Activated B cell treated with CpG ODN at 0.5 μM for 24 hours (primary cell): ENCODE results near the gene ASIC3. TPM values are rescaled to one million over a fixed set of nuclear protein-coding genes. Genes with fewer than 3 reads are reported as not detected.

Experiments used
- ATAC-seq: fragments of 200-7000 bp; cut with Tn5 transposase; one replicate; pipeline ENCODE4 v1.10.0; 2021; ENCODE audit warnings: low read depth, mild to moderate bottlenecking, moderate library complexity
- CTCF ChIA-PET: fragments of 350-600 bp; sonication (Branson Sonifier 250); formaldehyde crosslinking; loops from one replicate; lab custom pipeline; 2021; ENCODE audit warnings: antibody characterized with exemption; lab: Charles Lee
- POLR2A ChIA-PET: fragments of 350-600 bp; sonication (Branson Sonifier 250); formaldehyde crosslinking; loops from one replicate; lab custom pipeline; 2021; ENCODE audit warnings: antibody characterized with exemption; lab: Charles Lee
- DNase-seq: peaks from one replicate; pipeline ENCODE4 v3.0.0; 2022
- H3K27ac Mint-ChIP-seq: one replicate; pipeline ENCODE4 v1.8.0; 2020; ENCODE audit warnings: mixed read lengths
- H3K27me3 Mint-ChIP-seq: one replicate; pipeline ENCODE4 v1.8.0; 2021; ENCODE audit warnings: mixed read lengths
- H3K36me3 Mint-ChIP-seq: one replicate; pipeline ENCODE4 v1.8.0; 2021; ENCODE audit warnings: low read depth, mixed read lengths
- H3K4me1 Mint-ChIP-seq: one replicate; pipeline ENCODE4 v1.8.0; 2021; ENCODE audit warnings: mixed read lengths
- H3K4me3 Mint-ChIP-seq: one replicate; pipeline ENCODE4 v1.8.0; 2020; ENCODE audit warnings: mild to moderate bottlenecking, mixed read lengths
- H3K9me3 Mint-ChIP-seq: one replicate; pipeline ENCODE4 v1.8.0; 2020; ENCODE audit warnings: mixed read lengths
- intact Hi-C: fragments of 100-400 bp; cut with micrococcal nuclease; formaldehyde crosslinking; loops from one replicate; pipeline ENCODE4 v1.15.1; 2024
- total RNA-seq: library from RNA; stranded (reverse); gene quantifications from 2 replicates; pipeline ENCODE4 v1.2.3, GENCODE V29; 2022
- TF ChIP-seq, protein P1 (sequence below): fragments of 200-600 bp; IDR thresholded peaks from one replicate; pipeline ENCODE4 v1.8.0; 2022; ENCODE audit warnings: antibody characterized with exemption, mild to moderate bottlenecking

ASIC3 gene
- total RNA-seq, 1 donor from 2014 or later = 1.2 TPM

DNA sequence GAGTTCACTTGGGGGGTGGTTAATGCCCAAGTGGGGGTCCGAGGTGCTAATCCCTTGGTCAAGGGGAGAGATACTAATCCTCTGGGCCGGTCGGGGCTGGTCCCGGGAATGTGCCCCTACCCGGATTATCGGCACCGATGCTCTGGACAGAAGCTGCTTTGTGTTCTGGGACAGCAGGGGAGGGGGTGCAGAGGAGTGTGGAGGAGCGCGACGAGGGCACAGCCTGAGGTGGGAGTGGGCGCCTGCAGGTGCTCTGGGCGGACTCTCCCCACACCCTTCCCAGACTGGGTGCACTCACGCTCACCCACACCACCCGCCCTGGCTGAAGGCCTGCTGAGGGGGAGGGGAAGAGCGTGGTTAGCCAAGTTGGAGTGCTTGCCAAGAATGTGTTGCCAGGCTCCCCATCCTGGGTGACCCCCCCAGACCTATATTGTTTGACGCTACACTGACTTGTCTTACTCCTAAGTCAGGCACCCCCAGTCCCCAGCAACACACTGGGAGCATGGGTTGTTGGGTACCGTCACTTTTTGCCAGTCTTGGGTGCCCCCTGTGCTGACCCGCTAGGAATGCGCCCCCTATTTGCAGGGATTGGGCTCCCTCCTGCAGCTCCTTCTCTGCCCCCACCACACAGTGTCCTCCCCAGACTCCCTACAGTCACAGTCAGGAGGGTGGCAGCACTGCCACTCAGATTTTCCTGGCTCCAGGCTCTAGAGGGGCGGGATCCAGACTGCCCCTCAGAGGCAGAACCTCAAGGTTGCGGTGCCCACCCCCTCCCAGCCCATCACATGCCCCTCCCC lies 12.3 kb downstream of the ASIC3 start:
- TF ChIP-seq, protein P1, sequence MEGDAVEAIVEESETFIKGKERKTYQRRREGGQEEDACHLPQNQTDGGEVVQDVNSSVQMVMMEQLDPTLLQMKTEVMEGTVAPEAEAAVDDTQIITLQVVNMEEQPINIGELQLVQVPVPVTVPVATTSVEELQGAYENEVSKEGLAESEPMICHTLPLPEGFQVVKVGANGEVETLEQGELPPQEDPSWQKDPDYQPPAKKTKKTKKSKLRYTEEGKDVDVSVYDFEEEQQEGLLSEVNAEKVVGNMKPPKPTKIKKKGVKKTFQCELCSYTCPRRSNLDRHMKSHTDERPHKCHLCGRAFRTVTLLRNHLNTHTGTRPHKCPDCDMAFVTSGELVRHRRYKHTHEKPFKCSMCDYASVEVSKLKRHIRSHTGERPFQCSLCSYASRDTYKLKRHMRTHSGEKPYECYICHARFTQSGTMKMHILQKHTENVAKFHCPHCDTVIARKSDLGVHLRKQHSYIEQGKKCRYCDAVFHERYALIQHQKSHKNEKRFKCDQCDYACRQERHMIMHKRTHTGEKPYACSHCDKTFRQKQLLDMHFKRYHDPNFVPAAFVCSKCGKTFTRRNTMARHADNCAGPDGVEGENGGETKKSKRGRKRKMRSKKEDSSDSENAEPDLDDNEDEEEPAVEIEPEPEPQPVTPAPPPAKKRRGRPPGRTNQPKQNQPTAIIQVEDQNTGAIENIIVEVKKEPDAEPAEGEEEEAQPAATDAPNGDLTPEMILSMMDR = no peak
- Mint-ChIP-seq H3K36me3 (peaks cover 23% of the 10 kb centered on the region), H3K27ac (no peak overlapping the region), H3K4me1 (peaks cover 36% of the 10 kb centered on the region), H3K27me3 (no peaks in the 10 kb centered on the region), H3K9me3 (no peaks in the 10 kb centered on the region), H3K4me3 (peak overlapping the region; percentile 92)
- intact Hi-C loops = no loop called here
- CTCF ChIA-PET = interaction anchor here (0.7 kb wide), 1 partner anchor 28 kb away, joined by 3 read pairs; no protein-coding TSS in a partner anchor
- DNase-seq (no peak), ATAC-seq (no peak)
- POLR2A ChIA-PET = interaction anchor here (0.6 to 3.2 kb wide), 4 partner anchors 16 to 32 kb away, joined by 3 to 19 read pairs (median 8); partner anchors contain the start of genes ABCB8 and FASTK

DNA sequence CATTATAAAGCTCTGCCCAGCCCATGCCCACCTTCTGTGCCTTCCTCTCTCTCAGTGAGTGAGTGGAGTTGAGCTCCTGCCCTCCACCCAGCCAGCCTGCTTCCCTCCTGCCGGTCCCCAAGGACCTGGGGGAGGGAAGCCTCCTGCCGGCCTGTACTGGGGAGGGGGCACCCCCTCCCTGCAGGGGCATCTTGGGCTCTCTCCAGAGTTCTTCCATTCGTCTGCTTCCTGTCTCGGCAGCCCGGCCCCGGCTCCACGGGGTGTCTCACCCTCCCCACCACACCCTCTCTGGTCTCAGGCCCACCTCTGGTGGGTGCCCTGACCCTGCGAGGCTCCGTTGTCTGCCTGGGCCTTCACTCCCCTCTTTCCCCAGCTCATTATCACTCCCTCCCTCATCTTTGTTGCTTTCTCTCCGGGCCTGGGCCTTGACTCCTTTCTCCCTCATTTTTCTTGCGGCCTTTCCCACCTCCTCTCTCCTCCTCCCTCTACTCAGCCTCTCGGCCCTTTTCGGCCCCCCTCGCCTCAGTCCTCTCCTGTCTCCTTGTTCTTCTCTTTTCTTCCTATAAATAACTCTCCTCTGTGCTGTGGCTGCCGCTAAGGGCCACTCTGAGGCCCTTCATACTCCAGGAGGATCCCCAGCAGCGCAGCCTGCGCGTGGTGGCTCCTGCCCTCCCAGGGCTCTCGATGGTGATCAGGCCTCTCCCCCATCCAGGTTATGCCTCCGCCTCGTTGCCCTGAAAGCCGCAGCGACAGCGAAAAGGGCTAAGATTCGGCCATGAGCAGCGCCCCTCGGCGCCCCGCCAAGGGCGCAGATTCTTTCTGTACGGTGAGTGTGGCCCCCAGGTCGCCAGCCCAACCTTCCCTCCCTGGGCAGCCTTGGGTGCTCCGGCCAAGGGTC lies 13.1 kb downstream of the ASIC3 start:
- Mint-ChIP-seq H3K27ac (no peak overlapping the region), H3K27me3 (no peaks in the 10 kb centered on the region), H3K36me3 (peaks cover 26% of the 10 kb centered on the region), H3K9me3 (no peaks in the 10 kb centered on the region), H3K4me1 (peaks cover 36% of the 10 kb centered on the region), H3K4me3 (peak overlapping the region; percentile 92)
- no peak for DNase-seq
- no peak for ATAC-seq
- TF ChIP-seq, protein P1 = no peak
- POLR2A ChIA-PET = interaction anchor here (0.6 to 3.2 kb wide), 3 partner anchors 15 to 19 kb away, joined by 3 to 14 read pairs (median 3); partner anchors contain the start of gene FASTK
- CTCF ChIA-PET = no interaction called here
- intact Hi-C loops = no loop called here

DNA sequence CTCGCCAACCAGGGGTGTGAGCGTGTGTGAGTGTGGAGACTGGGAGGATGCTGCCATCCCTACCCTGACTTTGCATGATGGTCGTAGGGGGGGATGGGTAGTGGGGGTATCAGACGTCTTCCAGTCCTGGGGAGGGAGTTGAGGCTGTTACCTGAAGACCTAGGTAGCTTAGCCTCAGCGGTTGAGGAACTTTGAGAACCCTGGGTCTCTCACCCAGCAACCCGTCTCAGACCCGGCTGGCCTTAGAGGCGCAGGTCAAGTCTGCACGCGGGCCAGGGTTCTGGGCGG lies 13.7 kb downstream of the ASIC3 start:
- Mint-ChIP-seq H3K27me3 (no peaks in the 10 kb centered on the region), H3K4me3 (no peak overlapping the region), H3K36me3 (peaks cover 28% of the 10 kb centered on the region), H3K4me1 (peaks cover 33% of the 10 kb centered on the region), H3K9me3 (no peaks in the 10 kb centered on the region), H3K27ac (no peak overlapping the region)
- ATAC-seq (no peak), DNase-seq (no peak)
- ChIA-PET POLR2A (no interaction called here), CTCF (no interaction called here)
- intact Hi-C loops = no loop called here
- TF ChIP-seq, protein P1 = no peak

DNA sequence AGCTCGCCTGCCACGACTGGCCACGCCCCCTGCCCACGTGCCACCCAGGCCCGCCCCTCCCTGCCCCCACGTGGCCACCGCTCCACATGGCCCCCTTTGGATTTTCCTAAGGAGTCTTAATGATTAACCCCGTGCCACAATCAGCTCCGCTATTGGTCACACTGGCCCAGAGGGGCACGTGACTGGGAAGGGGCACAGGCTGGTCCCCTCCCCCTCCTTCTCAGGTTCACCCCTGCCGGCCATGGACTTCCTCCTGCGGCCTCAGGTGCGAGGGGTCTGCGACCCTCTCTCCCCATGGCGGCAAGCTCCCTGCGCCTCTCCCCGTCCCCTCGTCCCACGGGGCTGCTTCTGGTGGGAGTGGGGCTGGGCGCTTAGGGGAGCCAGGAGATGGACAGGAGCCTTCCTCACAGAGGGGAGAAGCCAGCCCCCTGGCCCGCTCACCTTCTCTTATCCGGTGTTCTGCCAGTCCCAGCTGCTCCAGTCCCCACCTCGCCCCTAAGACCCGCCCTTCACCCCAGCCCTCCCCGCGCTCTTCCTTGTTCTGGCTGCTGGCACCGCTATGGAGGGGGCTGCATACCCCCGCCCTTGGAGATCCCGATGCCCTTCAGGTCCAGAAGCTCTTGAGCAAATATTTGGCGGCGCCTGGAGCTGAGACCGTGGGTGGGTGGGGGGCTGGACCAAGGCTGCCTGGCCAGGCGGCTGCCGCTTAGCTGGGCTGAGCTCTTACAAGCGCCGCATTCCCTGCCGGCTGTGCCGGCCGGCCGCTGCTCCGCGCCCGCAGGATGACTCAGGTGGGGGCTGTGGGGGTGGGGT lies 14.3 kb downstream of the ASIC3 start:
- no peak overlapping the region for H3K4me3 Mint-ChIP-seq
- ATAC-seq = no peak
- peaks cover 27% of the 10 kb centered on the region for H3K4me1 Mint-ChIP-seq
- POLR2A ChIA-PET = interaction anchor here (0.6 to 0.9 kb wide), 2 partner anchors 50 to 814 kb away, joined by 3 read pairs; partner anchors contain the start of gene PRKAG2
- CTCF ChIA-PET = no interaction called here
- intact Hi-C loops = no loop called here
- no peak for DNase-seq
- no peaks in the 10 kb centered on the region for H3K9me3 Mint-ChIP-seq
- TF ChIP-seq, protein P1 = no peak
- H3K27me3 Mint-ChIP-seq = no peaks in the 10 kb centered on the region
- H3K27ac Mint-ChIP-seq = no peak overlapping the region
- peaks cover 33% of the 10 kb centered on the region for H3K36me3 Mint-ChIP-seq
